Stimulated activated CD8-positive, alpha-beta memory T cell treated with anti-CD3 and anti-CD28 coated beads, Interleukin-15, amount 100 ng/mL, for 4 hours (primary cell): ENCODE data around the gene NELFCD.
"Not testable (repeated sequence)": the region's sequence is repeated elsewhere in the genome, so short reads cannot be mapped to it uniquely, and the experiment has no call there.

ENCODE experiments used
- DNase-seq, 2 donors: peaks; one replicate each; pipeline ENCODE4 v3.0.0-alpha.2; 2020; ENCODE audit warnings: low read depth in 2 of 2

The NELFCD gene

DNA sequence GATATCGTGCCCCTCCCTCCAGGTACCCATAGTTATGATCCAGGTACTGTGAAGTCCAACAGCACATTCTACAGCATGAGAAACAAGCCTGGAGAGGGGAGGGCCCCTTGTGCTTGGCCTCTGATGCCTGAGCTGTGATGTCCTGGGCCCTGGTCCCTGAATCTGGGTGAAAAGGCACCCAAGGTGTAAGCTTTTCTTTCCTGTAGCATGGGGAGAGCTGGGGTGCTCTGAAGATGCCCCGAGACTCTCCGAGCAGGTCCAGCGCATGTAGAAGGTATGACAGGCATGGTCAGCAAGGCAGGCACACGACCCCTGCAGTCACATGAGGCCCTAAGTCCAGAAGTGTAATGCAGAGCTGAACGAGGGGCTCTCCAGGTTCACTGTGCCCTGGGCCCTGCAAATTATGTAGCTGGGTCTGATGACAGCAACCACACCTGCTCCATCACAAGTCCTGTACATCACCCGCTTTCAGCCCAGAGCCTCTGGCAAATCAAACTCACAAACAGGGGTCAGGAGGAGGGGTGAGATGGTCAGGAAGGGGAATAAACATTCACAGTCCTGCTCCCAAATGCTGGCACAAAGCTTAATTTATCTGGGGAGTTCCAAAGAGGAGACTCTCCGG, 27.8 kb downstream of the NELFCD start:
- no peak for DNase-seq

DNA sequence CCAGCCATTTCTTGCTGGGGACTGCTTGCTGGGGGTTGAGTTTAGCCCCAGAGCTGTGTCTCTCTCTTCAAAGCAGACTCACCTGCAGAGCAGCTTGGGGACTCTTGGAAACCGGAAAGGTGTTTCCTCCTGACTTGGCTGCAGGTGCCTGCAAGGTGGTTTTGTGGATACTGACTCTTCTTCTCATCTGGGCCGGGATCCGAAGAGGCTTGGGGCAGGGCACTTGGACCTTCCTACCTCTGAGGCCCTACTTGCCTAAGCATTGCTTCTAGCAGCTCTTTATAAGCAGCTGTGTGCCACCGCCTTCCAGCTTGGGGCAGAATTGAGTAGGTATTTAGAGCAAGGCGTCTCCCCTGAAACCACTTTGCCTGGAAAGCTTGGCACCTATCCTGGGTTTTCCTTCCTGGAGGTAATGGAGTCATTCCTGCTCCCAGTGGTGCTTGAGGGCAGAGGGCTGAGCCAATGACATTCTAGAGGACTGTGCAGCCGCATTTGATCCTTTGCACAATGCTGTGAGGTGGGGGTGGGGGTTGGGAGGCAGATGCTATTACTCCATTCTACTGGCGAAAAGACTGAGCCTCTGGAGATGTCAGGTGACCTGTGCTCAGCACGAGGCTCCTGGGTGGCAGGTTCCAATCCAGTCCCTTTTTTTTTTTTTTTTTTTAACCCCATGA, 29.4 kb downstream of the NELFCD start:
- DNase-seq: no peak

DNA sequence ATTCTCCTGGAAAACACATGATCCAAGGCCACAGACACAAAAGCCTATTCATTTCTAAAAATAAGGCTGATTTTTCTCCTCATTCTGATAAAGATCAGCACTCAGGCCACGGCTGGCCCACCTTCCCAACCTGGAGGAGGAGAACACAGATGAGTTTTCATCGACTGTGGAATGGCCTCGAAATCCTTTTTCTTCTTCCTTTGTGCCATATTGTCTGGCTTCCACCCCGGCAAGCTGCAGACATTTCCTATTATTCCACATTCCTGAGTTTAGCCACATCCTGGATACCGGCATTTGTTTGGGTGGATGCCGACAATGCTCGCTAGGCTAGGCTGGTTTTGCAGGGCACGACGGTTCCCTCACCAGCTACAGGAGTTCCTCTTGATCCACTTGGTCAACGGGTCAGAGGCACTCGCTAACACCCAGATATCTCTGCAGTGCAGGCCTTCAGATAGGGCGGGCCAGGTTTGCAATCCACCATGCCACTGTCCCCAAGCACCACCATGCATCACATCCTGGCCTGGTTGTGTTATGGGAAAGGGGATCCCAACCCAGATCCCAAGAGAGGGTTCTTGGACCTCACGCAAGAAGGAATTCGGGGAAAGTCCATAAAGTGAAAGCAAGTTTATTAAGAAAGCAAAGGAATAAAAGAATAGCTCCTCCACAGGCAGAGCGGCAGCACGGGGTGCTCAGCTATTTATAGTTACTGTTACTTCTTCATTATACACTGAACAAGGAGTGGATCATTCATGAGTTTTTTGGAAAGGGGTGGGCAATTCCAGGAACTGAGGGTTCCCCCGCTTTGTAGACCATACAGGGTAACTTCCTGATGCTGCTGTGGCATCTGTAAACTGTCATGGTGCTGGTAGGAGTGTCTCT, 30.2 kb downstream of the NELFCD start:
- no peak for DNase-seq

DNA sequence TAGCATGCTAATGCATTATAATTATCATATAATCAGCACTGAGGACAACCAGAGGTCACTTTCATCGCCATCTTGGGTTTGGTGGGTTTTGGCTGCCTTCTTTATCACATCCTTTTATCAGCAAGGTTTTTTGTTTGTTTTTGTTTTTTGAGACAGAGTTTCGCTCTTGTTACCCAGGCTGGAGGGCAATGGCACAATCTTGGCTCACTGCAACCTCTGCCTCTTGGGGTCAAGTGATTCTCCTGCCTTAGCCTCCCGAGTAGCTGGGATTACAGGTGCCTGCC, 30.8 kb downstream of the NELFCD start:
- not testable (repeated sequence) for DNase-seq

DNA sequence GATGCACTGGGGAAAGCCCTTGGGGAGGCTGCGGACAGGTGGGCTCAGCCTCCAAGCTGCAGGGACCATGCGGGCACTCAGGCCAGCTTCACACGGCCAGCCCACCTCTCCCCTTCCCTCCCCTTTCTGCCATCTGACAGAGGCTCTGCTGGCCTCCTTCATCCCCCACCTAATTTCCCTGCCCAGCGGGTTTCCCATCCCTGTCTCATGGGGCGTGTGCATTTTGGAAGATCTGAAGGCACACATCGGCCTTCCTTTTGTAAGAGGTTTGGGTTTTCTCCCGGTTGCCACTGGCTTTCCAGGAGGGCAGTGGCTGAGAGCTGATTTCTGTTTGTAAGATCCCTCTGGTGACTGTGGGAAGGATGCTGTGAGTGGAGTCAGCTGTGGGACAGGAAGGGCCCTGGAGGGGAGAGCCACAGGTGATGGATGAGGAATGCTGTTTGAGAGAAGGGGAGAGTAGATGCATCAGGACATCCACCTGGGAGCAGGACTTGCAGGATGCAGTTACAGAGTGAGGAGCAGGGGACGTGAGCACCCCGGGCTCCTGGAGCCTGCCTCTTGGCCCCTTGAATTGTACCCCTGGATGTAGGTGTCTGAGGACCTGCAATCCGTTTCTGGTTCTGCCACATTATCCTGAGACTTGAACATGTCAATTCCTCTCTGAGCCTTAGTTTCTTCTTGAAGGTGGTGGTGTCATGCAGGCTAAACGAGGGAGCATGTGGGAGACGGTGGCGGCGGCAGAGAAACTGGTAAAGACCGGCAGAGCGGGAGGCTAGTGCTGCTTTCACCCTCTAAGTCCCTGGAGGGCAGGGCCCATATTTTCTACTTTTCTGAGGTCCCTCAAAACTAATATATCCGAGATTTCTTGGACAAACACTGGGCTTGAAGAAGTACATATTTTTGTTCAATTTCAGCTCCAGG, 32.2 kb downstream of the NELFCD start:
- DNase-seq: no peak

DNA sequence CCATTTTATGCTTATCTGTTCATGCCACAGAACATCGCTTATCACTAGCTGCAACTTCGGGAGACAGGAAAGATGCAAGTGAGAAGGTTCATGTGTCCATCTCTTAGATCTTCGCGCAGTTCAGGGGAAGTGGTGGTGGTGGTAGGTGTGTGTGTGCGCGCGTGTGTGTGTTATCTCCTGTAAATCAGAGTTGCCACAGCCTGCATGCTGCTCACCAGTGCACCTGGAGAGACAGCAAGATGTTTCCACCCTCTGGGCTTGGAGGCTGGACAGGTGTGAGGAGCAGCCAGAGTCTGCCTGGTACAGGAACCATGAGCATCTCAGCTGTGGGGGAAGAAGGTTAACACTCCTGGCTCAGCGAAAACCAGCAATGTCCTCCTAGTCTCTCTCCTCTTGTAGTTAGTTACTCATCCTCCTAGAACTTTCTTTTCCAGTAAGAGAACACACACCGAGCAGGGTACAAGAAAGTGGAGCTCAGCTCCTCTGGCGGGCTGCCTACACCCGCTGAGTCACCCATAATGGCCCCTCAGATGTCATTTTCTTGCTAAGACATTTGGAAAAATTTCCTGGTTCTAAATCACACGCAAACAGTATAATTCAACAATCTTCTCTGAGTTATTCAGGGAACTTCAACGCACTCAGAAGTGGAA, 33.0 kb downstream of the NELFCD start:
- DNase-seq: no peak

DNA sequence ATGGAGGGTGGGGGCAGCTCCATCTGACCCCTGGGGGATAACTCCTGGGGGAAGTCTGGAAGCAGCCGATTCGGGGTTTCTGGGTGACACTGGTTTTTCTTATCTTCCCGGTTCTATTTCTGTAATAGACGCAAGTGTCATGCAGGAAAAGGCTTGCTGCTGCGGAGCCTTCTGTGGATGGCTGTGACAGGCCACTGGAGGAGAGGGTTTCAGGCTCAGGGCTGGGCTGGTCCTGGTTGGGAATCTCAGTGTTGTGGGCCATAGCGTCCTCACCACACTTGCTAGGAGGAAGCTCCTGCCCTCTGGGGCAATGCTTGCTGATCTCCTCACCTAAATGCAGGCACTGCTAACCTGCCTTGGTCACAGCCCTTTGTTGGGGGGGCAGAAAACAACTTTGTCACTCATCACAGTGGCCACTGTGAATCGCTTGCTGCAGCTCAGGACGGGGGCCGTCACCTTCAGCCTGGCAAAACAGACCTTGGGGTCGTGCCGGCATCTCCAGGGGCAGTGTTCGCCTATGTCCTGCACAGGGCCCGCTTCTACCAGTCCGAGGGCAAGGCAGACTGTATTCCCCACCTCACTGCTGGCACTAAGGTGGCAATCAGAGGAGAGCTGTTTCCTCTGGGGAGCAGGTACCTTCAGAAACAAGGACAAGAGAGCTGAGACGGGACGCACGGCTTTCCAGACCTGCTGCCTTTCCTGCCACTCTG, 33.8 kb downstream of the NELFCD start:
- no peak for DNase-seq

DNA sequence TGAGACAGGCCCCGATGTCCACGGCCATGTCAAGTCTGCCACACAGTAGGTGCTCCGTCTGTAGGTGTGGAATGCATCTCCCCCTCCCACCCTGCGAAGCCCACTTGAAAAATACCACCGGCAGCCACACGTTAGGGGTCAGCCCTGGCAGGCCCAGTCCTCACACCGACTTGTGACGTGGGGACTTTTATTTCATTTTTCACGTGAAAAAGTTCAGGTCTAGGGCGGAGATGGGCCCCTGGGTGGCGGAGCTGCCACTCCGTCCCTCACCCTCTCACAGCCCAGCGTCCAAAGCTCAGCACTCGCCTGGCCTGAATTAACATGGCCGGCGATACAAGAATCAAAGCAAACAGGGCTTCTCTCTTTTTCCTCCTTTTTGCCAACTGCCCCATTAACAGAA, 34.4 kb downstream of the NELFCD start:
- no peak for DNase-seq

DNA sequence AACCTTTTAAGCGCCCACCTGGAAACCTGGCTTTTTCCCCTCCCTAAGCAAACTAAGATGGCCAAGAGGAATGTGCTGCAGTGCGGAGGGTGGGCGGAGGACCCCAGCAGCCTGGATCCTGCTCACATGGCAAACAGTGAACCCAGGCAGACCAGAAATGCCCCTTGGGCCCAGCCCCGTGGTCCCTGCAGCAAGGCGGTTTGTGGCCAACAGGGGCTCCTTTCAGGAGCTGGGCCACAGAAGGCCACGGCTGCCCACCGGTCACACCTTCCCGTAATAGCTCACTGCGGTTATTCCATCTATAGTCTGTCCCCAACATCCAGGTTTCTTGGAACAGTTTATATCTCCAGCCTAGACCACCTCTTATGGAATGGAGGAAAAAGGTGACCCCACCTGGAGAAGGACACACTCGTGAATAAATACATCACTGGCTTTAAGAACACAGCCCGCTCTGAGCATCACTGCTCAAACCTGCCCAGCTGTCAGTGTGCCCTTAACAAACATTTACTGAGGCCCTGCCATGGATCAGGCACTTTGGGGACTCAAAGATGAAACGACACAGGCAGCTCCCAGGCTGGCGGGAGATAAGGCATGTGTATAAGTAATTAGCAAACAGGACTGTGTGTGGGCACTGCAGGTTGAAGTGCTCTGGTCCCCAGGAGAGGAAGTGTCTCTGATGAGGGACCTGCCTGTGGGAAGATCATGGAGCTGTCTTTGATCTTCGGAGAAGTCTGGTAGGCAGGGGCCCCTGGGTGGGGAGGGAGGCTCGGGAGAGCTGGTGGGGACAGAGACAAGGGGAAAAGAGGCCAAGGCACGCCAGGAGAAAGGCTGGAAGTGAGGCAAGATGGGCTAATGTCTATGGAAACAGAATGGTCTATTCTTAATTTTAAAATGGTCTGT, 35.0 kb downstream of the NELFCD start:
- no peak for DNase-seq

DNA sequence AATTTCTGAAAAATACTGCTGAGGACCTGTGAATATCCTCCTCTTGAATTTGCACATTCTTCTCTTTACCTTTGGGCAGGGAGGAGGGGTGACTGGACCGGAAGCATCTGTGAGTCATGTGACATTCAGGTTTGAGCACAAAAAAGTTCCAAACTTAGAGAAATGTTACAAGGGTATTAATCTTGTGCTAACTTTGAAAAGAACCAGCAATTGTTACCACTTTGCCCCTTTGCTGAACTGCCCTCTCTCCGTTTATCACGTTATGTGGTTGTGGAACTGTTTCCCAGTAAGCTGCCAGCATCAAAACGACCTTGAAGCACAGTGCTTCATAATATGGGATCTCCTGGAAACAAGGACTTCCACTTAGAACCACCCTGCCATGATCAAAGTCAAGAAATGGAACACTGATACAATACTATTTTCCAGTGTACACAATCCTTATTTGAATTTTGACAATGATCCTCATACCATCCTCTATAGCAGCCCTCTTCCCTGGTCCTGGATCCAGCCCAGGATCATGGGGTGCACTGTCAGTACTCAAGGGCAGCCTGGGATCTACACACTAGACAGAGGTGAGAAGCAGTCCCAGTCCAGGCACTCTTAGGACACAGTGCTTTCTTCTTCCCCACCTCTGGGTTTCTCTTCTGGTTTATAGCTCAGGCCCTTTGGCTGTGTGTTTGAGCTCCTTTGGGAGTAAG, 35.9 kb downstream of the NELFCD start:
- no peak for DNase-seq

DNA sequence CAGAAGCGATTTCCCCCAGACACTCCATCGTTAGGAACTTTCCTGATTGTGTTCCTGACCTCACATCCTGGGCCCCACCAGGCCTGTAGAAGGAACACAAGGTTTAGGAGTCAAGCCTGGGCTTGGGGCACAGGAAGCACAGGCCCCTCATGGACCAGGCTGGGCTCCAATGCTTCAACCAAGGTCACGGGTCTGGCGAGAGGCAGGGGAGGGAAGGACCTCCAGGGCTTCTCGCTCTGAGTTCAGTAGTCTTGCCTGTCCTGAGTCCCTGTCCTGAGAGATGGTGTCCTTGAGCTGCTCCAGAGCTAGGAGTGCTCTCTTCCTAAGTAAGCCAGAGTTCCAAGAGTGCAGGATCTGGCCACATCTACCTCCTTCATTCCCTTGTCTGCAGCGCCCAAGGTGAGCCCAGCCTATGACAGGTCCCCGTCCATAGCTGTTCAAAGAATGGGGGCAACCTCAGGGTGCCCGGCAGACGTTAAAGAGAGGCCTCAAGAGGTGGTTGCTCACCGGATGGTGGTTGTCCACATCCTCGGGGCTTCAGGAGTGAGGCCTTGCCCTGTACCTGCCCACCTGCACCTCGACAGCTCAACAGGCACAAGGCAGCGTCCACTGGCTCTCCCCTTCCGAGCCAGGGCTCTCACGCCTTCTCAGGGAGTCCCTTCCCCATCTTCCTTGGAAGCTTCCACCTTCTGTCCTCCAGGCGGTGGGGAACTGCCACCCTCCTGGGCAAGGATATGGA, 36.6 kb downstream of the NELFCD start:
- DNase-seq: no peak

DNA sequence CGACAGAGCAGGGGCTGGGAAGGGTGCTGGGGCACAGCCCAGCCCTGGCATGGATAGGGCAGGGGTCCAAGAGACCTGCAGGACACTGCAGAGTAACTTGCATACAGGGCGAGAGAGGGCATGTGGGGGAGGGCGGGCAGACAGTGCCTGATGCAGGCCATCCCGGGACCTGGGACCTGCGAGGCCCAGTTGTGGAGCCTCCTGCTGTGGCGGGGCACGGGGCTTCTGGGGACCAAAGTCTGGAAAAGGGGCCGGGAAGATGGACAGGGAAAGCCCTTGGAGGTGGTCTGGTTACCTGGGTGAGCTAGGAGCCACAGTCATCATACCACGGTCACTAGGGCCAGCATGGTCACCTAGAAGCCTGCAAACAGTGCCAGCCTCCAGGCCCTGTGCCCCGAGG, 37.8 kb downstream of the NELFCD start:
- no peak for DNase-seq

DNA sequence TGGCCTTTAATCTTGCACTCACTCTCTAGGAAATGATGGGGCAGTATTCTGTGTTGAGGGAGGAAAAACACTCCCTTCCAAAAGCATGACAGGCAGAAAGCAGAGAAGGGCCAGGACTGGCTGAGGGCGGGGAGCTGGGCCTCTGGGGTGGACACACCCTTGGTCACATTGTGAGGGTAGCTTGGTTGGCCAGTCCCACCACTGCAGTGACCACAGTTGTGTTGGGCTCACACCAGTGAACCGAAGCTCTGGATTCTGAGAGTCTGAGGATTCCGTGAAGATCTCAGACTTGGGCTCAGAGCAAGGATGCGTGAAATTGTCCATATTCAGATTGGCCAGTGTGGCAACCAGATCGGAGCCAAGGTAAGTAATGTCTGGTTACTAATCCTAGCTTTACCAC, 38.2 kb downstream of the NELFCD start, which contains the start of gene TUBB1:
Gene TUBB1 (plus strand): TSS at position 213 of the 400 bp plus-strand sequence. CDS start 94 bp downstream, at position 307.
- DNase-seq: no peak

DNA sequence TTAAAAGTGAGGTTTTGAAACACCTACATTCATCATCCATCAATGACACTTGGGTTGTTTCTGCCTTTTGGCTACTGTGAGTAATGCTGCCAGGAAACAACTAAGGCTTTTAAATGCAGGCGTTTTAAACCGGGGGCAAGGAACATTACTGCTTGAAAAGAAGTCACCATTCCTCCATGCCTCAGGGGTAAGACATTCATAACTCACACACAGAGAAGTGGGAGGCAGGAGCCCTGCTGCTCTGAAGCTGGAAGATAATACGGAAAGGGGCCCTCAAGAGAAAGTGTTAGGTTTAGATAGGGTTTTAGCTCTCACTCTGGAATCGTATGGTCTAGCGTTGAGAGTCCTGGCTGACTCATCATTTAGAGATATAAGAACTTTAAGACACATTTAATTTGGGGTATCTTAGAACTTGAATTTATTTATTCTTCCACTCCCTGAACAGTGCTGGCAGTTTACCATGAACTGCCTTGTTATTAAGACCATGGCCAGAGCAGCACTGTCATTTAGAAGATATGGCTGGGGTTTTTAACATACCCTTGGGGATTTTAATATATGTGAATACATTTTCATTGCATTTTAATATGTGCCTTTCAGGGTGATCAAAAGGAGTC, 40.0 kb downstream of the NELFCD start:
- DNase-seq: no peak

DNA sequence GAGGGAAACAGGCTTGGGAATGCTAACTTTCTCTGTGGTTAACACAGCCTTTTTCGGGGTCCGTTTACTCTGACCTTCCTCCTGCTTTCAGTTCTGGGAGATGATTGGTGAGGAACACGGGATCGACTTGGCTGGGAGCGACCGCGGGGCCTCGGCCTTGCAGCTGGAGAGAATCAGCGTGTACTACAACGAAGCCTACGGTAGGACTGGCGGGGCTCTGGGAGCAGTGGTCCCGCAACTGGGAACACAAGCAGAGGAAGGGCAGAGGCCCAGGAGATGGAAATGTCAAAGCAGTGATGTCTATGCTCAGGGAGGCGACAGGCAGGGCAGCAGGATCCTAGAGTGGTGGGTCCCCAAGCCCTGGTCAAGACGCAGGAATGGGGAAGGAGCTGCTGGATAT, 41.7 kb downstream of the NELFCD start:
- DNase-seq: no peak

DNA sequence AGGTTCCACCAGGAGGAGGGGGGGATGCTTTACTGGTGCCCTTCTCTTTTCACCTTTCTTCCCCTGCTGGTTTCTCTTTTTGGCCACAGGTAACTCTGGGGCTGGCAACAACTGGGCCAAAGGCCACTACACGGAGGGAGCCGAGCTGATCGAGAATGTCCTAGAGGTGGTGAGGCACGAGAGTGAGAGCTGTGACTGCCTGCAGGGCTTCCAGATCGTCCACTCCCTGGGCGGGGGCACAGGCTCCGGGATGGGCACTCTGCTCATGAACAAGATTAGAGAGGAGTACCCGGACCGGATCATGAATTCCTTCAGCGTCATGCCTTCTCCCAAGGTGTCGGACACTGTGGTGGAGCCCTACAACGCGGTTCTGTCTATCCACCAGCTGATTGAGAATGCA, 42.6 kb downstream of the NELFCD start:
- no peak for DNase-seq

DNA sequence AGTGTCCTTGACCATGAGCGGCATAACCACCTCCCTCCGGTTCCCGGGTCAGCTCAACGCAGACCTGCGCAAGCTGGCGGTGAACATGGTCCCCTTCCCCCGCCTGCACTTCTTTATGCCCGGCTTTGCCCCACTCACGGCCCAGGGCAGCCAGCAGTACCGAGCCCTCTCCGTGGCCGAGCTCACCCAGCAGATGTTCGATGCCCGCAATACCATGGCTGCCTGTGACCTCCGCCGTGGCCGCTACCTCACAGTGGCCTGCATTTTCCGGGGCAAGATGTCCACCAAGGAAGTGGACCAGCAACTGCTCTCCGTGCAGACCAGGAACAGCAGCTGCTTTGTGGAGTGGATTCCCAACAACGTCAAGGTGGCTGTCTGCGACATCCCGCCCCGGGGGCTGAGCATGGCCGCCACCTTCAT, 43.1 kb downstream of the NELFCD start:
- no peak for DNase-seq

DNA sequence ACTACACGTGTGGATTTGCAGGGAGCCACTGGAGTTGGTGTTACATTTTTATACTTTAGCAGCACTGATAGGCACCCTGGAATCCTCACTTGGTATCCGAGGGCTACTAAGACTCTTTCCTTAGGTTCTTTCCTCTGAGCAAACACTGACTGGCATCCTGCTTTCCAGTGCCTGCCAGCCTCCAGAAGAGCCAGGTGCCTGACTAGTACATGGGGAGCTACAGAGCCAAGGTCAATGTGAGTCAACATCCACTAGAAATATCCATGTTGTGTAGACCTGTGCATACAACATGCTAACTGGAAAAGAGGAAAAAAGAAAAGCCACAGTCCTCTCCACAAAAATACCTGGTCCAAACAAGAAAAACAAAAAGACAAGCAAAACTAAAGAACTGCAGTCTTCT, 44.0 kb downstream of the NELFCD start:
- DNase-seq: no peak
